ENCODE results near the gene HES3. TPM values are rescaled to one million over a fixed set of nuclear protein-coding genes. Genes with fewer than 3 reads are reported as not detected.

HES3 gene
- total RNA-seq, 1 experiment from 2014 or later, result not detected

- DNase-seq (ENCODE audit: low read depth, low spot score), result no peak
- Histone ChIP-seq H3K9me2 (ENCODE audit: insufficient read depth) (no peaks in the 10 kb centered on the region), H3K4me1 (ENCODE audit: control insufficient read depth in 1 of 2, insufficient read depth in 2 of 2, low read length in 2 of 2) (peaks cover 16 to 47% of the 10 kb centered on the region in 2 experiments; a peak in 3 of 4 replicates), H3K79me2 (ENCODE audit: insufficient read depth, low read length) (no peaks in the 10 kb centered on the region), H4K20me1 (ENCODE audit: insufficient read depth) (no peaks in the 10 kb centered on the region), H2AFZ (ENCODE audit: low read depth, low read length, poor library complexity, severe bottlenecking) (no peak overlapping the region), H3K27ac (ENCODE audit: low read depth, low read length) (no peak overlapping the region), H3K9me3 (ENCODE audit: control insufficient read depth in 1 of 2, insufficient read depth in 1 of 2, low read depth in 1 of 2, low read length in 2 of 2) (no peaks in the 10 kb centered on the region), H3K27me3 (ENCODE audit: insufficient read depth, low read length) (no peaks in the 10 kb centered on the region), H3K4me3 (replicated peaks in 1 of 2; ENCODE audit: low read depth in 1 of 2, low read length in 2 of 2) (no peak overlapping the region), H3K9ac (ENCODE audit: low read length) (no peak overlapping the region), H3K4me2 (ENCODE audit: low read length) (no peak overlapping the region; the same call in 1 of the 2 replicates), H3K36me3 (ENCODE audit: control insufficient read depth in 1 of 2, insufficient read depth in 2 of 2, low read length in 2 of 2) (no peaks in the 10 kb centered on the region)
- RAD21 ChIA-PET (ENCODE audit: low non-redundant PET in 1 of 2, low total read pairs in 2 of 2, uncharacterized antibody in 2 of 2, unreplicated experiment in 2 of 2), result interaction anchor here (0.7 to 1.4 kb wide), 6 partner anchors 8 to 192 kb away, joined by 3 to 5 read pairs (median 3); no protein-coding TSS in a partner anchor
- intact Hi-C loops (cut with micrococcal nuclease), result loop anchor here (1.0 to 5.0 kb wide), 4 partner anchors 40 to 963 kb away; no protein-coding TSS in a partner anchor
- TF ChIP-seq SRF (IDR thresholded peaks at IDR 0.05; ENCODE audit: low read depth), result no peak
- TF ChIP-seq REST (IDR thresholded peaks at IDR 0.05; ENCODE audit: low read depth), result no peak
- no peak for TF ChIP-seq EZH2phosphoT487 (IDR thresholded peaks at IDR 0.05; ENCODE audit: borderline replicate concordance)
- no peak for TF ChIP-seq ELF1 (IDR thresholded peaks at IDR 0.05; ENCODE audit: borderline replicate concordance, low read depth)
- TF ChIP-seq EGR1 (IDR thresholded peaks at IDR 0.05; ENCODE audit: low read depth), result no peak
- no peak for TF ChIP-seq SIN3A (IDR thresholded peaks at IDR 0.05; ENCODE audit: low read depth)
- BruUV-seq (replicated peaks), result no TSS peak
- no peak for ATAC-seq
- CTCF ChIA-PET, result interaction anchor here (0.6 to 5.0 kb wide), 14 partner anchors 7 to 210 kb away, joined by 3 to 39 read pairs (median 8); partner anchors contain the start of genes HES2, ICMT and RNF207
- POLR2A ChIA-PET, result no interaction called here
Observed at GRCh38 chr1:6244401-6245049, 546 bp downstream of the HES3 start.
